Stimulated activated CD4-positive, alpha-beta T cell treated with anti-CD3 and anti-CD28 coated beads, Interleukin-4, amount 100 ng/mL, for 4 hours (primary cell): ENCODE measurements around the gene SDK2.
A peak's percentile ranks its signal among the peaks of the same experiment; 100 is the strongest.

Source experiments
- DNase-seq, 2 experiments: peaks; one replicate each; pipeline ENCODE4 v3.0.0-alpha.2; 2020

Gene SDK2

GRCh38 chr17:73609060-73609459 lies 35.2 kb downstream of the SDK2 start:
- DNase-seq = no peak

- no peak for DNase-seq
Measured at GRCh38 chr17:73605444-73605843, 38.8 kb downstream of the SDK2 start.

- no peak for DNase-seq
Measured at GRCh38 chr17:73604476-73604875, 39.8 kb downstream of the SDK2 start.

GRCh38 chr17:73603971-73604370 lies 40.3 kb downstream of the SDK2 start:
- DNase-seq = no peak

GRCh38 chr17:73600103-73600871 lies 44.0 kb downstream of the SDK2 start:
- DNase-seq = no peak

- DNase-seq = no peak
Measured at GRCh38 chr17:73599599-73599998, 44.6 kb downstream of the SDK2 start.

- no peak for DNase-seq
Measured at GRCh38 chr17:73598212-73598611, 46.0 kb downstream of the SDK2 start.

- DNase-seq = no peak
Measured at GRCh38 chr17:73595931-73596330, 48.3 kb downstream of the SDK2 start.

GRCh38 chr17:73595479-73595878 lies 48.8 kb downstream of the SDK2 start:
- DNase-seq = no peak

- no peak for DNase-seq
Measured at GRCh38 chr17:73595068-73595467, 49.2 kb downstream of the SDK2 start.

GRCh38 chr17:73594598-73594997 lies 49.6 kb downstream of the SDK2 start:
- no peak for DNase-seq

GRCh38 chr17:73594025-73594424 lies 50.2 kb downstream of the SDK2 start:
- no peak for DNase-seq

- DNase-seq = no peak
Measured at GRCh38 chr17:73593249-73593965, 50.8 kb downstream of the SDK2 start.

- DNase-seq = peak in 1 of 2 experiments; percentile 10
Measured at GRCh38 chr17:73592501-73592961, 51.7 kb downstream of the SDK2 start.

GRCh38 chr17:73592079-73592415 lies 52.2 kb downstream of the SDK2 start:
- DNase-seq = no peak

GRCh38 chr17:73591296-73592078 lies 52.8 kb downstream of the SDK2 start:
- peak; percentile 5 to 21 for DNase-seq

GRCh38 chr17:73589363-73589980 lies 54.8 kb downstream of the SDK2 start:
- no peak for DNase-seq

- no peak for DNase-seq
Measured at GRCh38 chr17:73588891-73589290, 55.4 kb downstream of the SDK2 start.

- no peak for DNase-seq
Measured at GRCh38 chr17:73588301-73588846, 55.9 kb downstream of the SDK2 start.

- no peak for DNase-seq
Measured at GRCh38 chr17:73586921-73587602, 57.2 kb downstream of the SDK2 start.

- DNase-seq = no peak
Measured at GRCh38 chr17:73586275-73586832, 57.9 kb downstream of the SDK2 start.

- DNase-seq = no peak
Measured at GRCh38 chr17:73585583-73585982, 58.7 kb downstream of the SDK2 start.
